ENCODE measurements around the gene C12orf60.
"Not testable (repeated sequence)": the region's sequence is repeated elsewhere in the genome, so short reads cannot be mapped to it uniquely, and the experiment has no call there.

C12orf60 gene, protein sequence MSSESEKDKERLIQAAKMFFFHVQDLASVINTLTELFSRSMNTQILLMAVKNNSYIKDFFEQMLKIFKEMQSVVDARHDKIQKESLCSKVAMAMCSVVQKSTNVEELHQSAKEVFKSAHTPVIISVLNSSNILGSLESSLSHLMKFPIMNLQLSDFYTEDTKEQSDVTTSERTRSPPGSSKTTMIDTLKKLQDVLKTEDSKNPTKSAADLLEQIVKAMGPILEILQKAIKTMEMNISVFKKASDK

DNA sequence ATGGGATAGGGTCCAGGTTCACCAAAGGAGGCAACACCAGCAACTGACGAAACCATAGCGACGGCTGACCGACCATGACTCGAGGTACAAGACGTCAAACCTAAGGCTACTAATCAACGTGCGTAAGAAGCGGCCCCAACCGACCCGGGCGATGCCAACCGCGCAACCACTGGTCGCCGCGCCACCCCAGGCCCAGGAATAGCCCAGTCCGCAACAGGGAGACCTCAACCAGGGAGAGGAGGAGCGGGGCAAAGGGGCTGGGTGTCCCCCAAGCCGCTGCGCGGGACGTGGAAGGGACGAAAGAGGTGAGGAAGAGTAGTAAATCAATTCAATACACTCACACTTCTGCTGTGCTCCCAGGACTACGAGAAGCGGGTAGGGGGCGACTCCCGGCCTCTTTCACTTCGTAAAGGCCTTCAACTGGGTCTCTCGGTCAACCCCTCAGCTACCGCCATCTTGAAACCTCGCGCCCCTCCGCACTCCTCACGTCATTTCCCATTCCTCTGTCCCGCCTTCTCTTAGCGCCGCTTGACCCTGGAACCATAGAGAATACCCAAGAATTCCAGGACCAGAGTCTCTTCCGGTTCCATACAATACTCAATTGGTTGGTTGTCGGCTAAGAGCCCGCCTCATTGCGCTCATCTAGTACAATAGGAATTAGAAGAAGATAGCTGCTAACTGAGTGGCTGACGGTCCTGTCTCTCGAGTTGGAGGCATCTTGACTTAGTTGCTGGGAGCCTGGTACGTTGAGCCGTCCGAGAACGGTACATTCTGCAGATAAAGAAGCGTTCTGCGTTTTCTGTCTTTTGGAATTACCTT lies at the start of gene C12orf60, which contains the start of gene WBP11:
TSS of gene C12orf60 (plus strand) at position 660 of the 819 bp plus-strand sequence. CDS start 19,266 bp downstream, outside the sequence.
TSS of gene WBP11 (minus strand) at position 468 of the 819 bp plus-strand sequence. CDS start 2,095 bp downstream, outside the sequence.
- DNase-seq (ENCODE audit: low read depth): peak; percentile 99

DNA sequence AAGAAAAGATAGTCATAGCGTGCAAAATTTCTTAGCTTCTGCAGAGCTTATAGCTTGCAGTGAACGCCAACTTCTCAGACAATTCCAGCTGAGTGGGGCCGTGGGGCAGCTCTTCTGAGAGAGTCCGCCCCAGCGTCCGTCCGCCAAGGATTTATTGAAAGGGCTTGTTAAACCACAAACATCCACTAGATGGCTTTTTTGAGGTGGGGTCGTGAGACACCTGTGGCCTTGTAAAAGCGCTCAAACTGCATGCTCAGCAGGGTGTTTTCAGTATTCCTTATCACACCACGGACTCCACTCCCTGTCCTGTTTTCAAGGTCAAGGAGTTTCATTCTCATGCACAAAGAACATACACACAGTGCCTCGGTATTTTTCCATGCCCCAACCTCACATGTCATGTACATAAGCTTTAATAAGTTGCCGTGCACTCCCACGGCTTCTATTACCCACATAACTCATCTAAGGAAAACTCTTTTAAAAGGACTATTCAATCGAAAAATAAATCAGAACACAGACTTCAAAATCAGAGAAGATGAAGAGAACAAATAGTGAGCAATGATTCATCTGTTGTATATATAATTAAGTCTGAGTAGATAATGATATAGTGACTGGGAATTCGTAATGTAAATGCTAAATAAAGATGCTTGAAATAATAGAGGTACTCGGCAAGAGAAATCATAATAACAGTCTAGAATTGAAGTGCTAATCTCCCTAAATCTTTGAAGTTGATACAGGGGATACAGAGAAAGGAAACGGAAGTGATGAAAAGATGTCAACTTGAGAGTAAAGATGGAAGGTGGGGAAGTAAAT lies 46.9 kb upstream of the C12orf60 start:
- DNase-seq (ENCODE audit: low read depth): no peak

DNA sequence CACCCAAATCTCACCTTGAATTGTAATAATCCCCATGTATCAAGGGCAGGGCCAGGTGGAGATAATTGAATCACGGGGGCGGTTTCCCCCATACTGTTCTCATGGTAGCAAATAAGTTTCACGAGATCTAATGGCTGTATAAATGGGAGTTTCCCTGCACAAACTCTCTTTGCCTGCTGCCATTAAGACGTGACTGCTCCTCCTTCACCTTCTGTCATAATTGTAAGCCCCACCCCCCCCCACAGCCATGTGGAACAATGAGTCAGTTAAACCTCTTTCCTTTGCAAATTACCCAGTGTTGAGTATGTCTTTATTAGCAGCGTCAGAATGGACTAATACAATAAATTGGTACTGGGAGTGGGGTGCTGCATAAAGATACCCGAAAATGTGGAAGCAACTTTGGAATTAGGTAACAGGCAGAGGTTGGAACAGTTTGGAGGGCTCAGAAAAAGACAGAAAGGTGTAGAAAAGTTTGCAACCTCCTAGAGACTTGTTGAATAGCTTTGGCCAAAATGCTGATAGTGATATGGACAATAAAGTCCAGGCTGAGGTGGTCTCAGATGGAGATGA lies 43.7 kb upstream of the C12orf60 start:
- DNase-seq (ENCODE audit: low read depth): not testable (repeated sequence)

DNA sequence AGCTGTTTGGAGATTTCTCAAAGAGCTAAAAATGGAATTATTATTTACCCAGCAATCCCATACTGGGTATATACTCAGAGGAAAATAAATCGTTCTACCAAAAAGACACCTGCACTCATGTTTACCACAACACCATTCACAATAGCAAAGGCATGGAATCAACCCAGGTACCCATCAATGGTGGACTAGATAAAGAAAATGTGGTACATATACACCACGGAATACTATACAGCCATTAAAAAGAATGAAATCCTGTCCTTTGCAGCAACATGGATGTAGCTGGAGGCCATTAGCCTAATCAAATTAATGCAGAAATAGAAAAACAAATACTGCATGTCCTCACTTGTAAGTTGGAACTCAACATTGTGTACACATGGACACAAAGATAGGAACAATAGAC lies 38.1 kb upstream of the C12orf60 start:
- DNase-seq (ENCODE audit: low read depth): no peak

DNA sequence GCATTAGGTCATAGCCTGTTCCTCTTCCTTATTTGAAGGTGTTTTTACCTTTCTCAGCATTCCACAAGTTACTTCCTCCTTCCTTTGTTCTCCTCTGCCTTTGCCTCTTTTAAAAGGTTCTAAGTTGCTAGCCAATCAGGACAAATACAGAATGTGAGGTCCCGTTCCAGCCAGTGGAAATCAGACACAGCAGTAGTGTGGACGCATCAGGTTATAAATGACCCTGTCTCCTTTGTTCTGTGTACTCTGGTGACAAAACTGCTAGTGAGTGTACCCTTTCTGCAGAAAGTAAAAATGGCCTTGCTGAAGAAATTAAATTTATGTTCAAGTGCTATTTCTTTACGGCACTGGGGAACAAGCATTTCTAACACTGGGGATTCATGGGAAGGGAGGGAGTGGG lies 37.5 kb upstream of the C12orf60 start:
- not testable (repeated sequence) for DNase-seq (ENCODE audit: low read depth)

DNA sequence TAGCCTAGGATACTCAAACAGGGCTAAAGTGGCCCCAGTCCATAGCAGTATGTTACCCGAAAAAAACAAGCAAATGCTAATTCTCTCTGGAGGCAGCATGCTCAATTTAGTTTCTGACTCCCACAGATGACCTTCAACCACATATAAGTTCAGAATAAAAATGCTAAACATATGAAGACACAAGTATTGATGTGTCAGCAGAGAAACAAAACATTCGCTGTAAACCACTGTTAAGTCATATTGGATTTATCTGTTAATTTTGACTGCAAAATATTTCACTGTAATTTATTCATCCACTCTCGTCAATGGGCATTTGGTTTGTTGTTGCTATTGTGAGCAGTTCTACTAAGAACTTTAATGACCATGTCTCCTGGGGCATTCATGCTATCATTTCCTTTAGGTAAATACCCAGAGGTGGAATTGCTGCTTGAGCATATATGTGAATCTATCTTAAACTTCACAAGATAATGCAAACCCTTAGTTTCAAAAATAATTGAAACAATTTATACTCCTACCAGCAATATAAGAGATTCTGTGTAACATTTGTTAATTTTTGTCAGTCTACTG lies 36.7 kb upstream of the C12orf60 start:
- no peak for DNase-seq (ENCODE audit: low read depth)

DNA sequence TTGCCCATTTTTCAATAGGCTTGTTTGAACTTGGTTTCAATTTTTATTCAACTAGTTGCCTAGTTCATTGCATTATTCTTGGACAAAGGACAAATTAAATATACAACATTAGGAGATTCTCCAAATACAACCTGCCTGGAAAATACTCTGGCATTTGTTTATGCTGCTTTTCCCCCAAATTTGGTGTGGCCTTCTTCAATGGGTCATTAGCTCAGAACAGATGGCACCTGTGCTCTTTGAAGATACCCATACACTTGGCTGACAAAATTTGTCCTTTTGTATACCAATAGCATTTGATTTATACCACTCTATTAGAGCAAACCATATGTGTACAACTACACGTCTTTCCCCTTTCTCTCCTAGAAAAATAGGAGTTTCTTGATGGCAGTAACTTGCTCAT lies 35.9 kb upstream of the C12orf60 start:
- no peak for DNase-seq (ENCODE audit: low read depth)

DNA sequence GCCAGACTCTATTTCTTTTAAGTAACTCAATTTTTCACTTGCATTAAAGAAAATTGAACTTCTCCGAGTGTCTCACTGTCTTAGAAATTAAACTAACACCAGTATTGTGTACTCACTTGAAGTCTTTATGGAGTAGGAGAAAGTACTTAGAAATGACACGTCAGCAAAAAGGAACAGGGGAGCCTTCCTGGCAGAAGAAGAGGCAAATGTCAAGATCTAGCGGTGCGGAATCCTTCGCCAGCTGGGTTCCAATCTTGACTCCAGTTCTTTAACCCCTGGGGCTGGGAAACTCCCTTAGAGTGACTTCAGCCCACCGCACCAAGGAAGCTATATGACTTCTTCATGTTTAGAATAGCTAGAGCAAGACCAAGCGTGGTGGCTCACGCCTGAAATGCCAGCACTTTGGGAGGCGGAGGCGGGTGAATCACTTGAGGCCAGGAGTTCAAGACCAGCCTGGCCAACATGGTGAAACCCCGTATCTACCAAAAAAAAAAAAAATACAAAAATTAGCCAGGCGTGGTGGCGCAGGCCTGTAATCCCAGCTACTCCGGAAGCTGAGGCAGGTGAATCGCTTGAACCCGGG lies 34.6 kb upstream of the C12orf60 start:
- DNase-seq (ENCODE audit: low read depth): peak; percentile 24

DNA sequence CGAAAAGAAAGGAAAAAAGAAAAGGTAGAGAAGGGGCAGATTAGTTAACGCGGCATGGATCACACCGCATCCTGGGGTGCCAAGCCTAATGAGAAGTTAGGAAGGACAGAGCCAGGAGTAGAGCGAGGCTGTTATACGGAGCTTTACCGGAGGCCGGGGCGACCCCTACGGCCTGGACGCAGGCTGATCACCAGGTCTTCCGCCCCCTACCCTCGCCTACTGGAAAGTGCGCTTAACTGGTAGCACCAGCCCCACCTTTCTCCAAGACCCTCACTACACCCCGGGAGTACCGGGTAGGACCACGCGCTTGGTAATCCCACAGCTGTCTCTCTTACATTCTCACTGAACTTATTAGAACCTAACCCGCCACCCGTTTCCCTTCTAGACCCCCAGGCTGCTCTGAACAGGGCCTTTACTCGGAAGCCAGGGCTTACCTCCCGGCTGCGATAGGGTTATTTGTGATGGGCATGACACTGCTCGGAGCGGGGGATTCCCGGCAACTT lies 34.0 kb upstream of the C12orf60 start:
- DNase-seq (ENCODE audit: low read depth): no peak

DNA sequence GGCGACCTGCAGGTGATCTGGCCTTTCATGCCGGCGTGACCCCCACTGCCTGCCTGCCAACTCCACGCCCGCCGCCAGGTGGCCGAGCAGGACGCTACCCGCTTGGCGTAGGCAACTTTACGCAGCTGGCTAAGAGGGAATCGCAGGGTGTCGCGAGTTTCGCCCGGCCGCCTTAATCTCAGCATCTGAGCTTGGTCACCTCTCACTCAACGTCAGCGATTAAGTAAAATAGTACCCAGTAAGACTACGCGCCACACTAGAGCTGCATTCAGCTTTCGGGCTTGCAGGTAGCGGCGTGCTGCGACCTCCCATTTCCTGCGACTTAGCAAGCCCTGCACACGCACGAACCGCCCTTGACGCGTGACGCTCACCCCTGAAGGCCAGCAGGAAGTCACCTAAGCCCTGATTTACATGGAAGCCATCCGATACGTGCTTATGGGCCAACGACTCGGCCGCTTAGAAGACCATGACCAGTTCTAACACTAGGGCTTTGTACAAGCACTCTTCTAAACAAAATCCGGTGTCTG lies 33.4 kb upstream of the C12orf60 start:
- DNase-seq (ENCODE audit: low read depth): peak; percentile 83

DNA sequence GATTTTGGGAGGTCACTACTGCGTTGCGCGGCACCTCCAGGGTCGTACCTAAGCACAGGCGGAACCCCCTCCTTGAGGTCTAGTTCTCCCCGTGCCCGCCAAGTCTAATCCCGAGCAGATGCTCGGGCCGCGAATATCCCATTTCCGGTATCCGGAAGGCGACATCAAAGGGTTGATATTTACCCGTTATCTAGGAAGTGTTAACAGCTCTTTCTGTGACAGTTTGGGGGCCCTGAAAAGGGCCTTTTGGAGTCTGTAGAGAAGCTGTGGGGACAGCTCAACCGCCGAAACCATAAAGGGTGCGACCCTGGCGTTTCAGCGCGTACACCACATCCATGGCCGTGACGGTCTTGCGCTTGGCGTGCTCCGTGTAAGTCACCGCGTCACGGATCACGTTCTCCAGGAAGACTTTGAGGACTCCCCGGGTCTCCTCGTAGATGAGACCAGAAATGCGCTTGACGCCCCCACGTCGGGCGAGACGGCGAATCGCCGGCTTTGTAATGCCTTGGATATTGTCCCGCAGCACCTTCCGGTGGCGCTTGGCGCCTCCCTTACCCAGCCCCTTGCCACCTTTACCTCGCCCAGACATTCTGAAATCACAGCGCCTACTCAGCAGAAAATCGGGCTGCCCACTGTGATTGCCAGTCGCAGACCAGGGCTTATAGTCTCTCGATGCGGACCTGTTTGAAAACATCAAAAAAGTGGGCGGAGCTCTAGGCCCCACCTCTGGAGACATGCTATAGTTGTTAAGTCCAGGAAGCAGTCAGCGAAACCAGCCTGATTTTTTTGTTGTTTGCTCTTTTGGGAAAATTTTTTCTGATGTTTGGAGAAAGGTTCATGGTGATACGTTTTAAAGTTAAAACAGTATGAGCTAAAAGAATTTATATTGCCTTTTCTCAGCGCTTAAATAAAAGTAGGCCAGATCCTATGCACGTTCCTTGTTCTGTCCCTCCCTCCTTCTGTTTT lies 32.7 kb upstream of the C12orf60 start:
- DNase-seq (ENCODE audit: low read depth): peak; percentile 96

DNA sequence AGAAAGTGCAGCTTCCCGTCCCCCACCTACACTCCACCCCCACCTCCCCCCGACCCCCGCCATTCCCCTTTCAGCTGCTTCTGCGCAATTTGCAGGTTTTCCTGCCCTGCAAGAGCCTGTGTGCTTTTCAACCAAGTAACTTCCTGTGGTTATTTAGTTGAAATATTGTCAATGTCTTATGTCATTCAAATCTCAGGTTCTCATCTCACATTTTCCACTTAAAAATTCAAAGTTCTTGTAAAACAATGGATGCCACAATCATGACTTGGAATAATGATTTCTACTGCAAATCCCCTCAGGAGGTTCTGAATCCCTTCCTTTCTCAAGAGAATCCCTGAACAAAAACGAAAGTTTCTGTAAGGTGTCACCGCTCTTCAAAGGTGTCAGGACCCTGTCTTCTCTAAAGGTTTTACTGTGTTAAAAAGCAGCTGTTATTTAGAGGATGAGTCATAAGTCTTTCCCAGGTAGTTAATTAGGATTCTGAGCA lies 31.8 kb upstream of the C12orf60 start:
- DNase-seq (ENCODE audit: low read depth): no peak

DNA sequence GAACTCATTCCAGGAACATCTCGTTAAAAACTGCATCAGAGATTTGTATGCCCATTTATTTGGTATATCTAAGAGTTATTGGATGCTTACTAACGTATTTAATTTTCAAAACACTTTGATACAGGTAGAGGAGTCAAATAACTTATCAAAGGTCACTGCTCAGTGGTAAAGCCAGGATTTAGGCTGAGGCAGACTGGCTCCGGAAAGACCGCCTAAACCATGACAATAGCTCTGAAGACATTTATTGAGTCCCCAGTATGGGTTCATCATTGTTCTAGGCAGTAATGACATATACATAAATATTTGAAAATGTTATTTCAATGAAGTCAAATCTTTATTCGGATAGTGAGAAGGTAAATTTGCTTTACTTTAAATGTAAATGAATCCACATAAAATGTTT lies 30.5 kb upstream of the C12orf60 start:
- DNase-seq (ENCODE audit: low read depth): no peak

DNA sequence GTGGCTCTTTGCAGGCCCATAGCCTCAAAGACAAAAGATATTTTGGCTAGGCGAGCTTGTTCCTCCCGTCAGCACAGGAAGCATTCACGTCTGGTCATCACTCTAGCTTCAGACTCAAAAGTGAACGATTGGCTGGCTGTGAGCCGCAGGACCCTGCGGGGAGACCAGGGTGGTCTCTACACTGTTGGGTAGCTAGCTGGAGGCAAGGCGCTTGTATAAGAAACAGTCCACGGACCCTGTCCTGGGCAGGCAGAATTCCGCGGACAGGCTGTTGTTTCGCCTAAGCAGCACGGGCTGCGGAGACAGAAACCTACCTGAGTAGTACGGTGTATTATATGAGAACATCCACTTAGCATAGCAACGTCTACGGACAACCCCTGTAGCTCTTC lies 29.8 kb upstream of the C12orf60 start:
- DNase-seq (ENCODE audit: low read depth): no peak

DNA sequence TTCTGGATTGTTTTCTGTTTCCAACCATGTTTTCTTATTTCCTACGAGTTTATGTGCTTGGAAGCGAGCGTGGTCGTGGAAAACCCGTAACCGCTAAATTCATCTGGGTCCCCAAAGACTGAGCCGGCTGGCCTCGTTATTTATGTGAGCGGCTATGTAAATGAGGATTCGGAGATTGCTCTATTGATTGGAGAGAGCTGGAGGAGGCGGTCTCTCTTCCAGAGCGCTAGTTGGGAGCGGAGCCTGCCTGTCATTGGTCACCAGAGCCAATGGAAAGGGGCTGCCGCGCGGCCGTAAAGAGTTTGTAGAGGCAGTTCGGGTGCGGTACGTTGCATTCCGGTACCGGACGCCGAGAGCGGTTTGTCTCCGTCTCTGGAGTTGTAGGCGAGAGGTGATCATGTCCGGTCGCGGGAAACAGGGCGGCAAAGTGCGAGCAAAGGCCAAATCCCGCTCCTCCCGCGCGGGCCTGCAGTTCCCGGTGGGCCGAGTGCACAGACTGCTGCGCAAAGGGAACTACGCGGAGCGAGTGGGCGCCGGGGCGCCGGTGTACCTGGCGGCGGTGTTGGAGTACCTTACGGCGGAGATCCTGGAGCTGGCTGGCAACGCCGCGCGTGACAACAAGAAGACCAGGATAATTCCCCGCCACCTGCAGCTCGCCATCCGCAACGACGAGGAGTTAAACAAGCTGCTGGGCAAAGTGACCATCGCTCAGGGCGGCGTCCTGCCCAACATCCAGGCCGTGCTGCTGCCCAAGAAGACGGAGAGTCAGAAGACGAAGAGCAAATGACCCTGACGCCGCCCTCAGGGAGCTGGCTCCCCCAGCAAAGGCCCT lies 29.2 kb upstream of the C12orf60 start:
- peak; percentile 97 for DNase-seq (ENCODE audit: low read depth)

DNA sequence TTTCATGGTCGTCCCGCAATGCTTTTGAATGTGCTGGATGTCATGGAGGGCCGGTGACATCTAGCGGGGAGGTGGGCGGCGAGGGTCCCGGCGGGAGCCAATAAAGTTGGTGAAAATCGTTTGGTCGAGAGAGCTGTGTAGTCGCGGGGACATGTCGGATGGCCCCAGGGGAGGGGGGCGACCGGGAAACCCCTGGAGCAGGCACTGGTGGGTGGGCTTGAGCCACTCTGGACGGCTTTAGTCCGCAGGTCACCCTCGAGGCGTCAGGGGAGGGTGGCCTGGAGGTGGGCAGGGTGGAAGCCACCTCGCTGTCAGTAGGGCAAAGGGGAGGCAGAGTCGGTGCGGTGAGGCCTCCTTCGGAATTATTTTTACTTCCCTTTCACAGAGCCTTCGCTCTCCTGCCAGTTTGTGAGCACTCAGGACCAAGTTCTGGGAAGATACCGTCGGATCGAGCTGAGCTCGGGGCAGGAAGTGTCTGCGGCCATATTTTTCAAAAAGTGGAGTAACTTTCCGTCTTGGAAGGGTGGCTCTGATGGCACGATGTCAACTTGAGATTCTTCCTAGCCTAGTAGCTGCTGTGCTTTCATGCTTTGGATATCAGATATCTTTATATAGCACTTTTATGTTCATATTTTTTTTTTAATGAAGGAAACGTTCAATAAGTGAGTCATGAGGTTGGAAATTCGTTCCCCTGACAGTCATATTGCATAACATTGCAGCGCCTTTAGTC lies 28.4 kb upstream of the C12orf60 start:
- peak; percentile 65 for DNase-seq (ENCODE audit: low read depth)

DNA sequence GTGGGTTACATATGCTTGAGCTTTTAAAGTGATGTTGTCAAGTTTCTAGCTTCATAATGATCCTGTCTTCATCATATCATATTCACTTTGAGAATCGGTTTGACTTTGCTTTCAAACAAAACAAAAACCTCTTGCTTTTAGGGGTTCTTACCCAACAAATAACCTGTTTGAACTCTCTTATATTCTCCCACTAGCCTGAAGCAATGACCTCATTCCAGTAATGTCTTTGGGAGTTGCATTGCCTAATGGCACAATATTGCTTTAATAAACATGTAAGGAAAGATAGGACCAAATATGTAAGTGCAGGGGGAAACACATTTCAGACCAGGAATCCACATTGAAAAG lies 27.9 kb upstream of the C12orf60 start:
- DNase-seq (ENCODE audit: low read depth): peak; percentile 56
